ENCODE measurements around the gene SPP1.
A peak's percentile ranks its signal among the peaks of the same experiment; 100 is the strongest.
"Not testable (repeated sequence)": the region's sequence is repeated elsewhere in the genome, so short reads cannot be mapped to it uniquely, and the experiment has no call there.

Gene SPP1

DNA sequence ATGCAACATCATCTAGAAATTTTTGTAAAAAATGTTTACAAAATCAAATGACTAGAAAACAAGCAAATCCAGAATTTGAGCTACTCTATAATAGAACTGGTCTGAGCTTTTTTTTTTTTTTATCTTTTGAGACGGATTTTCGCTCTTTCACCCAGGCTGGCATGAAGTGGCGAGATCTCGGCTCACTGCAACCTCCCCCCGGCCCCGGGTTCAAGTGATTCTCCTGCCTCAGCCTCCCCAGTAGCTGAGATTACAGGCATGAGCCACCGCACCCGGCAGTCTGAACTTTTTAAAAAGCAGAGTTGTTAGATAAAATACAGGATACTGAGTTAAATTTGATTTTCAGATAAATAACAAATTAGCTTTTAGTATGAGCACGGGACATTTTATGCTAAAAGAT lies 11.0 kb downstream of the SPP1 start:
- no peak for DNase-seq (ENCODE audit: low read depth in 2 of 2)

DNA sequence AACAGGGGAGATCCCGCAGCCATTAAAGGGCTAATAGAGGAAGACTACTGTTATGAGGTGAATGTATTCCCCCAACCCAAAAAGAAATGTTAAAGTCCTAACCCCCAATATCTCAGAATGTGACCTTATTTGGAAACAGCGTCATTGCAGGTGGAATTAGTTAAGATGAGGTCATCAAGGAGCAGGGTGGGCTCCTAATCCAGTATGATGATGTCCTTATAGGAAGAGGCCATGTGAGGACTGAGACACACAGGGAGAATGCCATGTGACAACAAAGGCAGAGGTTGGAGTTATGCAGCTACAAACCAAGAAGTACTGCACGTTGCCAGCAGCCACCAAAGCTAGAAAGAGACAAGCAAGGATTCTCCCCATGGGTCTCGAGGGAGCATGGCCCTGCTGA lies 14.3 kb downstream of the SPP1 start:
- DNase-seq (ENCODE audit: low read depth in 2 of 2), result no peak

DNA sequence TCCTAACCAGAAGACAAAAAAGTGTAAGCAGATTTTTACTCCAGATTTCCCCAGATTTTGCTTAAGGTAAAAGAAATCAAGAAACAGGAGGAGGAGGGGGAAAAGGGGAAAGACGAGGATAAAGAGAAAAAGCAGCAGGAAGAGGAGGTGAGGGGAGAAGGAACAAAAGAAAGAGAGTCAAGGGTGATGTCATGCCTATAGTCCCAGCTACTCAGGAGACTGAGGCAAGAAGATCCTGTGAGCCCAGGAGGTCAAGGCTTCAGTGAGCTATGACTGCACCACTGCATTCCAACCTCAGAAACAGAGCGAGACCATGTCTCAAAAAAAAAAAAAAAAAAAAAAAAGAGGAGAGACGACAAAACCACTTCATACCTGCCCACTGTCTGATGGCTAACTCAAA lies 19.9 kb downstream of the SPP1 start:
- DNase-seq (ENCODE audit: low read depth in 2 of 2), result no peak

DNA sequence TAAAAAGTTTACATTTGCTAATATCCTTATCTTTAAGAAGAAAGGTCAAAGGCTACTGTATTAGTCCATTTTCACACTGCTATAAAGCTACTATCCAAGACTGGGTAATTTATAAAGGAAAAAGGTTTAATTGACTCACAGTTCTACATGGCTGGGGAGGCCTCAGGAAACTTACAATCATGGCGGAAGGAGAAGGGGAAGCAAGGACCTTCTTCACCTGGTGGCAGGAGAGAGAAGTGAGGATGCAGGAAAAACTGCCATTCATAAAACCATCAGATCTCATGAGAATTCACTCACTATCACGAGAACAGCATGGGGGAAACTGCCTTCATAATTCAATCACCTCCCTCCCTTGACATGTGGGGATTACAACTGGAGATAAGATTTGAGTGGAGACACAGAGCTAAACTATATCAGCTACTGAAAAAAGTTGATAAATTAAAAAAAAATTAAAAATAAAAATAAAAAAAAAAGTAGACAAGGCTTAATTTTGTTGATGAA lies 23.7 kb downstream of the SPP1 start:
- DNase-seq (ENCODE audit: low read depth in 2 of 2), result not testable (repeated sequence)

DNA sequence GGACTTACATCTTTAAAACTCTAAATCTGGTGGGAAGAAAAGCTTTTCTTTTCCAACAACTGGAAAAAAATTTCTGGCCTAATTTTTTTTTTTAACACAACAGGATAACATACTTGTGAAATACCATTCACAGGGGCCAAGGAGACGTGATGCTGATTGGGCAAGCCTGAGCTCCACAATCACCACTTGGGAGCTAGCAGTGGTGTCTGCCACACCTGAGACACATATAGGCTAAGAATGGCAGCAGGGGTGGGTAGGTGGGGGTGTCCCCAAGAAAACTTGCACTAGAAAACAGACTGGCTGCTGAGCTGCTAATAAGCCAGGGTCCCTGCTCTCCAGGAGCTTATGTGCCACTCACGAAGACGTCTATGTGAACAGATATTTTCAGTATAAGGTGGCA lies 26.4 kb downstream of the SPP1 start:
- DNase-seq (ENCODE audit: low read depth in 2 of 2), result no peak

DNA sequence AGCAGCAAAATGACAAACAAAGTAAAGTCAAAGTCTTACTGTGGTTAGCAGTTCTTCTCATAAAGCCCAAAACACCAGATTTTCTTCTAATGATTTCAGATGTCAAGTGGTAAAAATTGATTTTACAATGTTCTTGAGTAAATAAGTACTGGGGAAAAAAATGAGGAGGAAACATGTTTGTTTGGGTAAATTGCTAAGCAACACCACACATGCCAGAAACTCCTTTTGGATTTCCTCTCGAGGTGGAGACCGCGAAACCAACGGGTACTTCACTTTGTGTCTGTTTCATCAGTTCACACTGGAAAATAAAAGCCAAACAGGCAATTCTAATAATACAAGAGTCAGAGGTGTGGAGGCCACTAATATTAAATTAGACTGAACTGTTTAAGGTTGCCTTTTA lies 27.3 kb downstream of the SPP1 start:
- DNase-seq (ENCODE audit: low read depth in 2 of 2), result no peak

DNA sequence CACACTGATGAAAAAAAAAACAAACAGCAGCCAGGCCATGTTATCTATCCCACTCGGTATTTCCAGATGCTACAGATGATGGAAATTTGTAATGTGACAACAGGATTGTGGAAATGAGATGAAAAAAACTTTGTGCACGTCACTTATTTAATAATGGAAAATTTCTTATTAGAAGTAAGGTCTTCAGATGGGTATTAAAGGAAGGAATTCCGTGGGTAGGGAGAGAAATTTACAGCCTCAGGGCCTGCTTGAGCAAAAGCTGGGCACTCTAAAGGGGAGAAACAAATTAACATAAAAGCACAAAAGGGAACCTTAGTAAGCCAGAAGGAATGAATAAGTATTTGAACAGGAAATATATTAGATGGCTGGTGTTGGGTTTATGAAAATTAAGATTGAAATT lies 27.7 kb downstream of the SPP1 start:
- no peak for DNase-seq (ENCODE audit: low read depth in 2 of 2)

DNA sequence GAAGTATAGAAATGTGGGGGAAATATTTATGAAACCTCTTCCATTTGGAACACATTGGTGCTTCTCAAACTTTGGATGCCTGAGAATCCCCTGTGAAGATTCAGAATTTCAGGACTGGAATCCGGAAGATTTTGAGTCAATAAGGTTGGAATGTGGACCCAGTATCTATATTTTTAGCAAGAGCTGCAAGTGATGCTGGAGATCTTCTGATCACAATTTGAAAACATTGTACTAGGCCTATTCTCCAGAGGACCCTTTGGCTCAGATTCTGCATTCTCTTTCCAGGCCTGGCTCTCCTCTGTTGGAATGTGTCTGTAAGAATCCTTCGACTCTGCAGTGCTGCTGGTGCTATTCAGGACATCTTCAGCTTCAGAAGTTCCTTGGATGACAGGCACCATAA lies 29.6 kb downstream of the SPP1 start:
- DNase-seq (ENCODE audit: low read depth in 2 of 2), result no peak

DNA sequence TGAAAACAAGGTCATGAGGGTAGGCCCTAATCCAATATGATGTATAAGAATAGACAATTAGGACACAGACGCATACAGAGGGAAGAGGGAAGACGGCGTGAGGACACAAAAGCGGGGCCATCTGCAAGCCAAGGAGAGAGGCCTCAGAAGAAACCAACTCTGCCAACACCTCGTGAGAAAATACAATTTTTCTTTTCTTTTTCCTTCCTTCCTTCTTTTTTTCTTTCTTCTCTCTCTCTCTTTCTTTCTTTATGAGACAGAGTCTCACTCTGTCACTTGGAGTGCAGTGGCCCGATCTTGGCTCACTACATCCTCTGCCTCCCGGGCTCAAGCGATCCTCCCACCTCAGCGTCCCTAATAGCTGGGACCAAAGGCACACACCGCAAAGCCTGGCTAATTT lies 30.4 kb downstream of the SPP1 start:
- no peak for DNase-seq (ENCODE audit: low read depth in 2 of 2)

DNA sequence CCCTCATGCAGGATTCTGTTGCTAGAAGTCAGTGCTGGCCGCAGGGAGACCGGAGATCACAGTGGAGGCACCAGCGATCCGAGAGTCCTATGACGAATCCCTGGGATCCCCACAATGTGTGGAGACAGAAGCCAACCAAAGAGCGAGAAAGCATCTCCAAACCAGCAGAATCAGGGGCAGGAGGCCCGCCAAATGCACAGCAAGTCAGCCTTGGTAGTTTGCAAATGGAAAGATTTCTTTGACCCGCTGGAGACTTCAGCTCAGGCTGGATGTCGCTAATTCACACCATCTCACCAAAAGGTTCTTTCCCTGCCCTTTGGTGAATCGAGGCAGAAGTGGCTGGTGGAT lies 31.4 kb downstream of the SPP1 start:
- no peak for DNase-seq (ENCODE audit: low read depth in 2 of 2)

DNA sequence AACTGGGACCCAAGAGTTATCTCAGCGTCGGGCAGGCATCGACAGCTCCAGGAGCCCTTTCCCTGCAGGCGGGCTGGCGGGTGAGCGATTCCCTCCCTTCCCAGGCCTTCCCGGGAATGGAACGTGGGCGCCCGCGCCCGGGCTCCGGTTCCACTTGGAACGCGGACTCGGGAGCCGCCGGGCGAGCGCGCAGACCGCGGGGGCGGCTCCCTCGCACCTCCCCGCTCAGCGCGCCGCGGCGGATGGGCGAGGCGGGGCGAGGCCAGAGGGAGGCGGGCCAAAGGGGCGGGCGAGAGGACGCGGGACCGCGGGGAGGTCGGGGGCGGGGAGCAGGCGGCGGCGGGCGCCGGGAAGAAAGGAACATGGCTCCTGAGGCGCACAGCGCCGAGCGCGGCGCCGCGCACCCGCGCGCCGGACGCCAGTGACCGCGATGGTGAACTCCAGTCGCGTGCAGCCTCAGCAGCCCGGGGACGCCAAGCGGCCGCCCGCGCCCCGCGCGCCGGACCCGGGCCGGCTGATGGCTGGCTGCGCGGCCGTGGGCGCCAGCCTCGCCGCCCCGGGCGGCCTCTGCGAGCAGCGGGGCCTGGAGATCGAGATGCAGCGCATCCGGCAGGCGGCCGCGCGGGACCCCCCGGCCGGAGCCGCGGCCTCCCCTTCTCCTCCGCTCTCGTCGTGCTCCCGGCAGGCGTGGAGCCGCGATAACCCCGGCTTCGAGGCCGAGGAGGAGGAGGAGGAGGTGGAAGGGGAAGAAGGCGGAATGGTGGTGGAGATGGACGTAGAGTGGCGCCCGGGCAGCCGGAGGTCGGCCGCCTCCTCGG lies 32.0 kb downstream of the SPP1 start, which contains the start of gene PKD2:
PKD2 (plus strand) TSS at position 332 of the 818 bp plus-strand sequence; CDS start at position 431, 99 bp downstream.
- DNase-seq (ENCODE audit: low read depth in 2 of 2), result peak; percentile 35 to 67

DNA sequence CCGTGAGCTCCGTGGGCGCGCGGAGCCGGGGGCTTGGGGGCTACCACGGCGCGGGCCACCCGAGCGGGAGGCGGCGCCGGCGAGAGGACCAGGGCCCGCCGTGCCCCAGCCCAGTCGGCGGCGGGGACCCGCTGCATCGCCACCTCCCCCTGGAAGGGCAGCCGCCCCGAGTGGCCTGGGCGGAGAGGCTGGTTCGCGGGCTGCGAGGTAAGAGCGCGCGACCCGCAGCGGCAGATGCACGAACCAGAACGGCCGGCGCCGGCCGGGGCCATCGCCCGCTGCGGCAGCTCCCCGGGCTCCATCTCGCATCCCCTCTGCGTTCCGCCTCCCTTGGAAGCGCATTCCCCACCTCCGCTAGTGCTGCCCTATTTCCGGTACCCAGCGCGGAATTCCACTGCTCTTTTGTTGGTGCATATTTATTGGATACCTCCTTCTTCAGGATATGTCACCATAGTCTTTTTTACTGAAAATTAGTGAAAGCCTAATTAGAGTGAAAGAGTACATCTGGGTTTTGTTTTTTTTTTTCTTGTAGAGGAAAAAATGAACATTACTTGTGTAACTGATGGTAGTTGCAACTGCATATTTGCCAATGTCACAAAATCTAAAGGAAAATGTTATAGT lies 32.7 kb downstream of the SPP1 start:
- DNase-seq (ENCODE audit: low read depth in 2 of 2), result peak in 1 of 2 donors; percentile 2

DNA sequence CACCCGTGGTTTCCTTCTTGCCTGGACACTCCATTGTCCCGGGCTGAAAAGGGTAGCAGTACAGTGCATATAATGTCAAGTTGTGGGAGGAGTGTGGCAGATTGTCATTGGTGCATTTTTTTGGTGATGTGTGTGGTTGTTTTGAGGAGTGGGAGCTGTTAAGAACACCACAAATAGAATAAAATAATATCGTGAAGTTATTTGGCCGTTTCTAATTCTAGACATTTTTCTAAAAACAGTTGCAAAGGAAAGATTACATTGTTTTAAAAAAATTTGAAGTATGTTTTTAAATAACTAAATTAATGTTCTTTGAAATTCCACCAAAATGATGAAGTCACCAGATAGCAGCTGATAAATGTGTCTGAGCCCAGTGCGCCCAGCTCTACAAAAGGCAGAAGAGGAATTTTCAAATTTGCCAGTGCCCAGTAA lies 33.2 kb downstream of the SPP1 start:
- DNase-seq (ENCODE audit: low read depth in 2 of 2), result no peak

DNA sequence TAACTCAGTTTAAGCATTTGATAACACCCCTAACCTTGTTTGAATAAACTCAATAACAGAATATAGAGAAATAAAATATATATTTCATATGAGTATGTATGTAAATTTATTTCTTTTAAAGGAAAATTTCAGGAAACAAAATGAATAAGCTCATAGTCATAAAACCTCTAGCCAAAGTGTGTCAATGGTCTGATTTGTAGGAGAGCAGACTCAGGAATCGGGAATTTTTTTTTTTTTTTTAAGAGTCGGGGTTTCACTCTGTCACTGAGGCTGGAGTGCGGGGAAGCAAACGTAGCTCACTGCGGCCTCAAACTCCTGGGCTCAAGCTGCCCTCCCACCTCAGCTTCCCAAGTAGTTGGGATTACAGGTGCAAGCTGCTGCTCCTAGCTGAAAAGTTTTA lies 34.4 kb downstream of the SPP1 start:
- DNase-seq (ENCODE audit: low read depth in 2 of 2), result no peak

DNA sequence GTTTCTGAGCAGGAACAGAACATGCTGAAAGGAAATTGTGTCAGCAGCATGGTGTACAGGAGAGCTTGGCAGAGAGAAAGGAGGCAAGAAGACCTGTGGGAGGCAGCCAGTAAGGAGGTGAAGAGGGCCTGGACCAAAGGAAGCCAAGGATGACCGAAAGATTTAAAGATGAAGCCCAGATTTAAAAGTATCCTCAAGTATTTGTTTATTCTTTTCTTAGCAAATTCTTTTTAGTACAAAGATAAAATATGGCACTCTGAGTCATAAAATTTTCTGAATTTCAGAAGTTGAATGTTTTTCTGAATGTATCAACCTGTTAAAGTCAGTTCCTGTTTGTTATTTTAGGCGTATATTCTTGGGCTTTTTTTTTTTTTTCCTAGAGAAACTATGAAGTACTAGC lies 35.5 kb downstream of the SPP1 start:
- no peak for DNase-seq (ENCODE audit: low read depth in 2 of 2)

DNA sequence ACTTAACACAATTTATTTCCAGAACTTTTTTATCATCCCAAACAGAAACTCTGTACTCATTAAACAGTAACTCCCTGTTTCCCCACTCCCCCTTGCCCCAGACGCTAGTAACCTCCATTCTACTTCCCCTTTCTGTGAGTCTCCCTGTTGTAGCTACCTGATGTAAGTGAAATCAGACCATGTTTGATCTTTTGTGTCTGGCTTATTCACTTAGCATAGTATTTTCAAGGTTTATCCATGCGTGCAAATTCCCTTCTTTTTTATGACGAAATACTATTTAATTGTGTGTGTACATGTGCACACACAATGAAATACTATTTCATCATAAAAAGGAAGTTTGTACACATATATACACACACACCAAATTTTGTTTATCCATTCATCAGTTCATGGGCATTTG lies 37.1 kb downstream of the SPP1 start:
- no peak for DNase-seq (ENCODE audit: low read depth in 2 of 2)

DNA sequence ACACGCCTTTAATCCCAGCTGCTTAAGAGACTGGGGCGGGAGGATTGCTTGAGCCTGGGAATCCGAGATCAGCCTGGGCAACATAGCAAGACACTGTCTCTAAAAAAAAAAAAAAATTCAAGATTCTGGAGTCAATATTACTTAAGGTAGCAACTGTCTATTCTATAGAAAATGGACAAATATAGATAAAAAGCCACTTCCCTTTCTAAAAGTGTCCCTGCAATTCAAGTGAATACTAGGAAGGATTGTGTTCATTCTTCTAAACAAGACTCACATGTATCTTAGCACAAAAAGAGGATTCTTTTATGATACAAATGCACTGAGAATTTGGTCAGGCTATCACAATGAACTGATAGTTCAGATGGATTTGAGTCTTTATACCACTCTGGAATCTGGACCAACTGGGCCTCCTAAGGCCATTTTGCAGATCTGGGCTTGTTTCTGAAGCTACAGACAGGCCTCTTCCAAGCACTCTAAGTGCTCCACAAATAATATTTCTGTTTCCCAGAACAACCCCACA lies 38.9 kb downstream of the SPP1 start:
- DNase-seq (ENCODE audit: low read depth in 2 of 2), result no peak

DNA sequence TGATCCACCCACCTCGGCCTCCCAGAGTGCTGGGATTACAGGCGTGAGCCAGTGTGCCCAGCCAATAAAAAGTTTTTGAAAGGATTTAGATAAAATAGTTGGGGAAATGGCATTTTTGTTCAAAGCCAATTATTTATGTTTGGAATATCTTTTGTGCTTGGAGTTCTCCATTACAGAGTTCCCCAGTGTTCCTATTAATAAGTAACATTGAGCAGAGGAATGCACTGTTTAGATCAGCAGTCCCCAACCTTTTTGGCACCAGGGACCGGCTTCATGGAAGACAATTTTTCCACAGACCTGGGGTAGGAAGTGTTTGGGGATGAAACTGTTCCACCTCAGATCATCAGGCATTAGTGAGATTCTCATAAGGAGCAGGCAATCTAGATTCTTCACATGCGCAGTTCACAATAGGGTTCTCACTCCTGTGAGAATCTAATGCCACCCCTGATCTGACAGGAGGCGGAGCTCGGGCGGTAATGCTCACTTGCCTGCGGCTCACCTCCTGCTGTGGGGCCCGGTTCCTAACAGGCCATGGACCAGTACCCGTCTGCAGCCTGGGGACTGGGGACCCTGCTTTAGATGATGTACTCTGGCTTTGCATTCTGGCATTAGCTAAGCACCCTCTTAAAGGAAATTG lies 40.3 kb downstream of the SPP1 start:
- no peak for DNase-seq (ENCODE audit: low read depth in 2 of 2)

DNA sequence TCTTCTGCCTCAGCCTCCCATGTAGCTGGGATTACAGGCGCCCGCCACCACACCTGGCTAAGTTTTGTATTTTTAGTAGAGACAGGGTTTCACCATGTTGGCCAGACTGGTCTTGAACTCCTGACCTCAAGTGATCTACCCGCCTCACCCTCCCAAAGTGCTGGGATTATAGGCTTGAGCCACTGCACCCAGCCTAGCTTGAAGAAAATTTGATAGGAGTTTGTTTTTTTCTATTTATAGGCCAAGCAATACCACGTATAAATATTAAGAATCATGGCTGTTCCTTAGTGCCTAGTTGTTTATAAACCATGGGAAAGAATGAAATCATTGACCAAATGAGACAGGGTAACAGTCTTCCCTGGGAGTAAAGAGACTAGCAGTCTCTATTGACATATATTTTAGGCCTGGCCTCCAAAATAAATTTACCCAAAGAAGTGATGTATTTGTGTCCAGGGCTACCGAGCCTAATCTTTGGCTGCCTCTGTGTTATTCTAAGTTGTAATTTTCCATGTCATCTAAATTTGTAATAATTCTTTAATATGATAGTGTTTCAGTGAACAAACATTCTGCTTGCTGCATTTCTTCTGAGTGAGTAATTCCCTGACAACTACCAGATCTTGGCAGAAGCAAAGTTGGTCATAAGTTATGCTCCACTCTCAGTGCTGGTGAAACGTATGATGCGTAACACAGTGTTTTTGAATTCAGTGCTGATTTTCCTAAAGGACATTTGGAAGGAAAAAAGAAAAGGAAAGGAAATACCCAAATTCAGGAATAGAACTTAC lies 42.2 kb downstream of the SPP1 start:
- DNase-seq (ENCODE audit: low read depth in 2 of 2), result no peak

DNA sequence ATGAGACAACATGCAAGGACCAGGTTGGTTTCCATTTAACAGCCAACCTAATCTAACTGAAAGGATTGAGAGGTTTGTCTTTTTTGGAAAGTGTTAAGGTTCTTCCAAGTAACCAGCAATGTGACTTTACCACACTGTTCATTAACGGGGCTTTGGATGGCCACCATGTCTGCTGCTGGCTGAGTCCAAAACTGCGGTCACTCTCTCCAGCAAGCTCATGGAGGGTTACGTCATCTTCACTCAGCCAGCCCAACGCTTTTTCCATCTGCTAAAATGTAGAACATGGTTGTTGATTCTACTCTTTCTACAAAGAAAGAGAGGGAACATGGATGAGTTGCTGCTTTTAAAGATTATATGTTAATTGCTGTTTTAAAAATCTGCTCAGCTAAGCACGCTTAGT lies 43.0 kb downstream of the SPP1 start:
- DNase-seq (ENCODE audit: low read depth in 2 of 2), result no peak

DNA sequence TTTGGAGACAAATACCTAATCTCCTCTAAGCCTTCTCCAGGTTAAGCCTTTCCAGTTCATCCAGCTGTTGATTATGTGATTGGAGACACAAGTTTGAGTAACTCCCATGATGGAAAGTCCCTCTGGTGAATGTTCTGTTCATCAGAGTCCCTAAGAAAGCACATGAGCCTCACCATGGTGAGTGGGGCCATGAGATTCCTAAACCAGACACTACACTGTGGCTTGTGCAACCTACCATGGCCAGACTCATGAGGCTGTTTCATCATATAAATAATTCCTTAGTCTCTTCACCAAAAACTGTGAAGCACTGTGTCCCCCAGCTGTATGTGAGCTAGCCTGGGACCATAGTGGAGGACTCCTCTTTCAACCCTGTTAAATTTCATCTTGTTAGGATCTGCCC lies 46.3 kb downstream of the SPP1 start:
- DNase-seq (ENCODE audit: low read depth in 2 of 2), result no peak

DNA sequence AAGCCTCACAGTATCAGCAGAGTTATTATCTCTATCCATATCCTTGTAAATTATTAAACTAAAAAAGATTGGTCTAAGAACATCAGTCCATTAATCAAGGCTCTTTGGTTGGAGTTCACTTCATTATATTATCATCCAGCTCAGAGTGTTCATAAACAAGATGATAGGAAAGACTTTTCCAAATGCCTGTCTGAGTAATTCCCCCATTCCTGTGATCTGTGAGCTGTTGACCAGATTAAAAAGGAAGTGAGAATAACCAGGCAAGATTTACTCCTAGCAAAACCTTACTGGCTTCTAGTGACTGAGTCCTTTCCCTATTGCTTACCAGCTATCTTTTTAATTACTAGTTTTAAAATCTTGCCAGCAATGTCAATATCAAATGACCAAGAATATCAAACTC lies 46.8 kb downstream of the SPP1 start:
- DNase-seq (ENCODE audit: low read depth in 2 of 2), result no peak
